HS-27A (cell line): ENCODE results near the gene SCARB1.

Source experiments
- DNase-seq: peaks from one replicate; pipeline ENCODE4 v3.0.0-alpha.2; 2012; ENCODE audit warnings: low read depth, missing footprints

SCARB1 gene

DNA sequence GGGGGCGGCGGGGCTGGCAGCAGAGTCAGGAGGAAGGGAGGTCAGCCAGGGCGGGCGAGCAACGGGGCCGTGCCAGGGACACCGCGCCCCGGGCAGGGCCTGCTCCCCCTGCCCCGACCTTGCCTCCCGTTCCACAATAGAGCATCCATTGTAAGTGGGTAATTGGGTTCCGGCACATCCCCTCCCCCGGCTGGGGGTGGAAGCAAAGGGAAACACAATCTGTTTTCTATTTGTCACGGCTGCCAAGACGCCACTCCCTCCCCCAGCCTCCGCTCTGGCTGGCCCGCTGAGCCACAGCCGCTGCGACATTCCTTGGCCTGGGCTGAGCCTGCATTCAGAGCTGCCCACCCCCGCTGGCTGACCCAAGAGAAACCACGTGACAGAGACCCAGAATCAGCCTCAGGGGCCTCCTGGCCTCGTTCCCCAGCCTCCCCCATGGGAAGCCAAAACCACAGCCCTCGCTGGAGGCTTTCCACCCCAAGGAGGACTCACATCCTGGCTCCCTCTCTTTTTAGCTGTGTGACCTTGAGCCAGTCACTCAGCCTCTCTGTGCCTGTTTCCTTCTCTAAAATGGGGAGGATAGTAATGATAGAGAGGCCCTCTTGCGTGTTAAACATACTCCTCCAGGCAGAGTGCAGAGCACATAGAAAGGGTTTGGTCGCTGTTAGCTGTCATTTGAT lies 117.6 kb downstream of the SCARB1 start:
- no peak for DNase-seq

DNA sequence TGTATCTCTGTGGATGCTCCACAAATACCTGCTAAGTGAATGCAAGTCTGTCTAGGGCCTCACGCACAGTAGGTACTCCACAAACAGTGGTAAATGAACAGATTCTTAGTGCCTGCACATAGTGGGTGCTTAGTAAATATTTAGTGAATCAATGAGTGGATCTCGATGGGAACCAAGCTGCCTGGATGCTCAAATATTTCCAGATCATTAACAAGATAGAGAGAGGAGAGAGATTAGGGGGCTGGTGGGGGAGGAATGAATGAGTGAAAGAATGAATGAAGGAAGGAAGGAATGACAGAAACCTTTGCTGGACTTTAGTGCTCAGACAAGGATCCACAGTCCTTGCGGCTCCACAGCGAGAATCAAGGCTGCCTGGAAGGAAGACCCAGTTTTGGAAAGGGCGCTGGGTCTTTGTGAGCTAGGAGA lies 118.2 kb downstream of the SCARB1 start:
- DNase-seq, result no peak

DNA sequence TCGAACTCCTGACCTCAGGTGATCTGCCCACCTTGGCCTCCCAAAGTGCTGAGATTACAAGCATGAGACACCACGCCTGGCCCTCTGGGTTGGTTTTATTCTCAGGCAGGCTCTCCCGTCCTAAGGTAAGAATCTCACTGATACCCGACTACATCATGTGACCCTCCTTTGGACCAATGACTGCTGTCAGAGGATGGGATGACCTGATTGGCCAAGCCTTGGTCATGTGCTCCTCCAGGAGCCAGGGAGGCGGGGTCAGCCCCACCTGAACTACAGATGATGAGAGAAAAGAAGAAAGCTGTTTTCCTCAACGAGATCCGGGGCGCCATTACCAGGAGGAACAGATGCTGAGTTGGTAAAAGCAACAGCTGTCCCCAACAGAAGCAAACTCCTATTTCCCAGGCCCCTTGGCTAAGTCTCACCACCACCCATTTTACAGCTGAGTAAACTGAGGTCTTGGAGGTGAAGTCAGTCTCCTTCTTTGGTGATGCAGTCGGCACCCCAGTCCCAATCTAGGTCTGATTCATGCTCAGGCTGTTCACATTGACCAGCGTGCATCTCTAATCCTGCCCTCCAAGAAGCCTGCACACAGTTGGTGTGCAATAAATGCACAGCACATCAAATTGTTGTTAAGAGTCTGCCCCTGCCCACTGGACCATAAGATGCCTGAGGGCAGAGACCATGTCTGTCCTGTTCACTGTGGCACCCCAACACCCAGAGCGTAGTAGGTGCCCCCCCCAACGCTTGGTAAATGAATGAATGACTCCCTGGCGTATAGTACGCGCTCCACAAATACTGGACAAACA lies 118.8 kb downstream of the SCARB1 start:
- DNase-seq, result no peak

- DNase-seq, result no peak
These were observed 119.4 kb downstream of the SCARB1 start for GRCh38 chr12:124744273-124744640.

GRCh38 chr12:124743479-124744272 lies 120.0 kb downstream of the SCARB1 start:
- DNase-seq, result no peak

- no peak for DNase-seq
These were observed 121.0 kb downstream of the SCARB1 start for GRCh38 chr12:124742678-124743077.

DNA sequence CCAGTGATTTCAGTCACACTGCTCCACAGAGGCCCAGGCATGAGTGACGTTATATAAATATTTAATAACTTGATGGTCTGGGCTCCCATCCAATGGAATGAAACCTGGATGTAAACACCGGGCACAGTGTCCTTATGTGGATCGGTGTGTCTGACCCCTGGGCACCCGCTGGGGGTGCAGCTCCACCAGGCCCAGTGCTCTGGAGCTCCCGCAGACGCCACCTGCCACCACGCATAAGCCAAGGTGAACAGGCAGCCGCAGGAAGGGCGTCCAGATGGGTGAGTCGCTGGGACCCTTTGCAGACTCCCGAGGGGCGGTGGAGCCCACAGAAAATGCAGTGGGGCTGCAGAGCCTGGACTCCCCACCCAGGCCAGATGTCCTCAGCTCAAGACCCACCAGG lies 121.6 kb downstream of the SCARB1 start:
- no peak for DNase-seq

GRCh38 chr12:124741211-124741610 lies 122.5 kb downstream of the SCARB1 start:
- DNase-seq, result no peak

GRCh38 chr12:124740691-124741137 lies 123.0 kb downstream of the SCARB1 start:
- DNase-seq, result no peak

DNA sequence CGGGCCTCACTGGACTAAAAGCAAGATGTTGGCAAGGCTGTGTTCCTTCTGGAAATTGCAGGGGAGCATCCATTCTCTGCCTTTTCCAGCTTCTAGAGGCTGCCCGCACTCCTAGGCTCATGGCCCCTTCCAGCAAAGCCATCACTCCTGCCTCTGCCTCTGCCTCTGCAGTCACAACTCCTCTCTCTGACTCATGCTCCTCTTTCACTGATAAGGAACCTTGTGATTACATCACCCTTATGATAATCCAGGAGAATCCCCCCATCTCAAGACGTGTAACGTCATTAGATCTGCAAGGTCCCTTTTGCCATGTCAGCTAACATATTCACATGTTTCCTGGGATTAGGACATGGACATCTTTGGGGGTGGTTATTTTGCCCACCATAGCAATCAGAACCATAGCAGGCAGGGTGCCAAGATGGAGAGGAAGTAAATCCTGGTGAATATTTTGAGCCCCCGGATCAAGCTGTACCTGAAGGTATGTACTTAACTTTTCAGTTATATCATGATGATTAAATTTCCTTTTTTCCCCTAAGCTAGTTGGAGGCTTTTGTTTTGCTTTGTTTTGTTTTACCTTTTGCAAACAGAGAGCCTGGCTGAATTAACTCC lies 123.6 kb downstream of the SCARB1 start:
- no peak for DNase-seq

DNA sequence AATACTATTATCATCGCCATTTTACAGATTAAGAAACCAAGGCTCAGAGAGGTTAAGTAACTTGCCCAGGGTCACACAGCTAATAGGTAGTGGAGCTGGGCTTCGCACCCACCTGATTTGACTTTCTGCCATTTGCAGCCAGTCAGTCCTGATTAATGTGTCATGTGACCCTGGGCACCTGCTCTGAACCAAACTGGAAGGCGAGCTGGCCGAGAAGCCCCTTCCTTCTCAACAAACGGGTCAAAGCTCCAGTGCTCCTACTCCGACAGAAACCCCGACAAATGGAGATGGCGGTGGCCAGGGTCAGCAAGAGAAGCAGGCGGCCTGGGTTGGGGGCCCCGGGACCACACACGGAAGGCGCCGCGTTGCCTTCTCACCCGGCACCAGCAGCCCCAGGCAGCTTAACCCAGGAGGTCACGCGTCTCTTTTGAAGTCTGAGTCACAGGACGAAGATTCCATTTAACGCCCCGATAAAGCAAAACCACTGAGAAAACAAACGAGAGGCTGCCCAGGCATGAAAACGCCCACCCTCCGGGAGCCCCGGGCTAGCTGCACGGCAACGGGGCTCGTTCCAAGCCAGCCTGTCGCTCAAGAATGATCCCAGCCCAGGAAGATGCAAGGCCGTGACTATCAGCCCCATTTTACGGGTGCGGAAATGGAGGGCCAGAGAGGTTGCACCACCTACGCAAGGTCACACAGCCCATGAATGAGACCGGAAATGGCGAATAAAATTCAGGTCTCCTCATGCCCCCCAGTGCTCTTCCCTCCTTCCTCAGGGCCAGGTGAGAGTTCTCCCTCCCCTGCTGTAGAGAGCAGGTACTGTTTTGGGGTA lies 124.8 kb downstream of the SCARB1 start:
- no peak for DNase-seq

DNA sequence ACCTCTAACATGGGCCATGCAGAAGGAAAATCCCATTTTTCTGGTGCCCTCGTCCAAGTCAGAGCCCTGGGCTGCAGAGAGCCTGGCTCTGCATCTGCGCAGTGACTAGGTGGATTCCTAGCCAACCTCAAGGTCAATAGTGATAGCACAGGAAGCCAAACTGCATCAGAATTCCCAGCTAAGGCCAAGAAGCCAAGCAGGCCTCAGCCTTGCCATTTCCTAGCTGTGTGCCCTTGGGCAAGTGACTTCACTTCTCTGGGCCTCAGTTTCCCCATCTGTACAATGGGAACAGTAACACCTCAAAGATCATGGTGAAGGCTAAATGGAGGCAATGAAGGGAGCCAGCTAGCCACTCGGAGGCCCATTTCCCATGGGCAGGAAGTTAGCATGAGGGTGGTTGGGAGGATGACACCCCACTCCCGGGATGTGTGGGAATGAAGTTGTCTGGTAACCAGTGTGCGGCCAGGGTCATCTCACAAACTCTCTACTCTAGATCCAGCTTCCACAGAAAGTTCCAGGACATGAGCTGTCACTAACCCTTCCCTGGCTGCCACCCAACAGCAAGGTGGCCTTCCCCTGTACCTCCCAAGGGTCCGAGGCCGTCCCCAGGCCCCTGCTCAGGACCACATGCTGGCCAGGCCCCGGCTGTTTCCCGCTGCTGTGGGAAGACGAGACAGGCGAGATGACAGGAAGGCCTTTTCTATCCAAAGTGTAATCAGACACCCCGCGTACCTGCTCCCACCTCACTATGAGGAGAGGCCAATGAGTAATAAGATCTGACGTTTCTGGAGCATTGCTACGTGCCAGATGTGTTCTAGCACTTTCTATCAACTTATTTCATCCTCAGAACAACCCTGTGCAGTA lies 125.7 kb downstream of the SCARB1 start:
- DNase-seq, result no peak

DNA sequence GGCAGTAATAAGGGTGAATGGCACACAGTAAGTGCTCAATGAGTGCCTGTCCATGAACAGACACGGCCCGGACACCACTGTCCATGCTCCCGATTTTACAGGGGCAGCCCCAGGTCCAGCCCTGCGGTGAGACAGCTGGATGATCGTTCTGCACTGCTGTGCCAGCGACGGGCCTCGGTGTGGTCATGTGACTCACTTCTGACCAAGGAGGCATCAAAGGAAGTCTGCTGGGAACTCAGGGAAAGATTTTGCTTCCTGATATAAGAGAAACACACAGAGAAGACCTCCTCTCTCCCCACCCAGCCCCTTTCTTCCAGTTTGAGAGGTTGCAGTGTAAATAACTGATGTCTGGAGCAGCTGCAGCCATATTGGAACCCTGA lies 126.6 kb downstream of the SCARB1 start:
- no peak for DNase-seq

GRCh38 chr12:124736115-124737039 lies 127.3 kb downstream of the SCARB1 start:
- no peak for DNase-seq

DNA sequence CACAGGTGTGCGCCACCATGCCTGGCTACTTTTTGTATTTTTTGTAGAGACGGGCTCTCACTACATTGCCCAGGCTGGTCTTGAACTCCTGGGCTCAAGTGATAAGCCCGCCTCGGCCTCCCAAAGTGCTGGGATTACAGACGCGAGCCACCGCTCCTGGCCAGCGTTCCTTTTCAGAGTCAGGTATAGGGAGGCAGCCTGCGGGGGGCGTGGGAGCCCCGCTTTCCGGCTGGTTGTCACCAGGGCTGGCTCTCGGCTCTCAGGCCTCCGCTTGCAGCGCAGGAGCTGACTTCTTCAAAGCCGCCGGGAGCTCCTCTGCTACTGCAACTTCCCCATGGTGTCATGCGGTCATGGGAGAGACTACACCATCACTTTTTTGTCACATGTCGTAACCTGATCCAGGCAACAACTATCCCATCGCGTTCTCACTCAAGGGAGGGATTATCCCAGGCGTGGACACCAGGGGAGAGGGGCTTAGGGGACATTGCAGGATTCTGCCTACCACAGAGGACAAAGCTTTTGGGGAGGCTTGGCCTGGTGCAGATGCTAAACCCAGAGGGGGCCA lies 129.4 kb downstream of the SCARB1 start:
- DNase-seq, result no peak

GRCh38 chr12:124733086-124733485 lies 130.6 kb downstream of the SCARB1 start:
- no peak for DNase-seq

GRCh38 chr12:124732275-124733075 lies 131.2 kb downstream of the SCARB1 start:
- no peak for DNase-seq

DNA sequence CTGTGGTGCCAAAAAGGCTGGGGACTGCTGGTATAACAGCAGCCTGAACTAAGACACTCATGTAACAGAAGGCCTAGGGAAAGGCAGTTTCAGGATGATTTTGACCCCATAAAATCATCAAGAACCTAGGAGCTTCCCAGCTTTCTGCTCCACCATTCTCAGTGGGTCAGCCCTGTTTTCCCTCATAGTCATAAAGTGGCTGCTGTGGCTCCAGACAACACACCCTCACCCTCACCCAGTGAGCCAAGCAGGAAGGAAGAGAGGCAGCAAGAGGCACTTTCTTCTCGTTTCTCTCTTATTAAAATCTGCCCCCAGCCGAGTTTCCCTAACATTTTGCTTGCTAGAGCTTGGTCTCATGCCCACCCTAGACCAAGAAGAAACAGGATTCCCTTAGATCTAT lies 131.8 kb downstream of the SCARB1 start:
- DNase-seq, result no peak
